ENCODE results near the gene TMBIM6.

DNA sequence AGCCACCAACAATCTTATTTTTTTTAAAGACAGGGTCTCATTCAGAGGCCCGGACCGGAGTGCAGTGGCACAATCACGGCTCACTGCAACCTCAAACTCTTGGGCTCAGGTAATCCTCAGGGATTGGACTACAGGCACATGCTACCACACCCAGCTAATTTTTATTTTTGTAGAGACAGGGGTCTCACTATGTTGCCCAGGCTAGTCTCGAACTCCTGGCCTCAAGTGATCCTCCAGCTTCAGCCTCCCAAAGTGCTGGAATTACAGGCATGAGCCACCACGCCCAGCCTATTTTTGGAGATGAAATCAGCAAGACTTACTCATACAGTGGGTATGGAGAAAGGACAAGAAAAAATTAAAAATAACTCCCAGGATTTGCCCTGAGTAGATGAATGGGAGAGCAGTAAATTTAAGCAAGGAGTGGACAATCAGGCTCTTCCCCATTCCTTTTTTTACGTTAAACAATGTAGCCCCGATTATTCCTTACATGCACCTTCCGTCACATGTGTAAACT, 47.4 kb upstream of the TMBIM6 start:
- TF ChIP-seq GATA3 (IDR thresholded peaks at IDR 0.05; ENCODE audit: low read depth, low read length) (no peak), GATA2 (IDR thresholded peaks at IDR 0.05; ENCODE audit: low read depth, low read length) (no peak)

Data from SH-SY5Y (cell line).